SK-N-SH (cell line): ENCODE results near the gene PORCN. TPM values are rescaled to one million over a fixed set of nuclear protein-coding genes. Genes with fewer than 3 reads are reported as not detected.

Source experiments
- CTCF ChIA-PET: fragments of 300-600, 350-600 bp; formaldehyde crosslinking; extraction: SDS; loops from one replicate; lab custom pipeline; 2021; lab: Yijun Ruan, JAX
- POLR2A ChIA-PET: fragments of 350-600 bp; sonication (Branson Sonifier 250); formaldehyde crosslinking; extraction: SDS; loops from one replicate; lab custom pipeline; 2020; ENCODE audit warnings: antibody characterized with exemption, inconsistent platforms; lab: Yijun Ruan, JAX
- DNase-seq: peaks from one replicate; pipeline ENCODE4 v3.0.0; 2012
- H2AFZ ChIP-seq: fragments of 200-600 bp; sonication (generic); 2 replicates; pipeline ENCODE4 v1.8.1; 2016; ENCODE audit warnings: antibody characterized with exemption, mild to moderate bottlenecking, low read depth
- H3F3A ChIP-seq: fragments of 200-600 bp; sonication (generic); replicated peaks from 2 replicates; pipeline ENCODE3; 2016; ENCODE audit warnings: antibody characterized with exemption, mild to moderate bottlenecking; ENCODE audit not compliant: insufficient read depth
- H3K27ac ChIP-seq, 2 experiments: fragments of 200-500 bp in 1 of 2; fragments of 200-600 bp in 1 of 2; sonication (Bioruptor generic) in 1 of 2; sonication (generic), shearing (Covaris generic) in 1 of 2; 2 replicates each; pipeline versions ENCODE4 v1.5.1 to v1.6.1; 2014 to 2016; ENCODE audit warnings: low read depth in 2 of 2, inconsistent platforms in 1 of 2, low read length in 1 of 2, mild to moderate bottlenecking in 1 of 2, mixed read lengths in 1 of 2
- H3K27me3 ChIP-seq: fragments of 200-600 bp; sonication (generic), shearing (Covaris generic); 2 replicates; pipeline ENCODE4 v1.6.1; 2016; ENCODE audit warnings: mixed run types; ENCODE audit not compliant: insufficient read depth
- H3K36me3 ChIP-seq, 2 experiments: fragments of 200-500 bp in 1 of 2; fragments of 200-600 bp in 1 of 2; sonication (Bioruptor generic) in 1 of 2; sonication (generic) in 1 of 2; replicated peaks in 1 of 2; 2 replicates each; pipeline versions ENCODE3 to v1.5.1; 2014 to 2016; ENCODE audit warnings: low read length in 1 of 2, mild to moderate bottlenecking in 1 of 2; ENCODE audit not compliant: insufficient read depth in 2 of 2, control insufficient read depth in 1 of 2
- H3K4me1 ChIP-seq, 2 experiments: fragments of 200-500 bp in 1 of 2; fragments of 200-600 bp in 1 of 2; sonication (Bioruptor generic) in 1 of 2; sonication (generic), shearing (Covaris generic) in 1 of 2; 2 replicates each; pipeline versions ENCODE4 v1.5.1 to v1.6.1; 2014 to 2016; ENCODE audit warnings: low read depth in 1 of 2, low read length in 1 of 2, mixed run types in 1 of 2; ENCODE audit not compliant: insufficient read depth in 2 of 2, control insufficient read depth in 1 of 2
- H3K4me2 ChIP-seq: fragments of 200-600 bp; sonication (generic), shearing (Covaris generic); 2 replicates; pipeline ENCODE4 v1.6.1; 2017; ENCODE audit warnings: mixed run types
- H3K4me3 ChIP-seq, 2 experiments: fragments of 200-500 bp in 1 of 2; fragments of 200-600 bp in 1 of 2; sonication (Bioruptor generic) in 1 of 2; sonication (generic), shearing (Covaris generic) in 1 of 2; 2 replicates each; pipeline versions ENCODE4 v1.5.1 to v1.8.1; 2014 to 2016; ENCODE audit warnings: low read depth in 2 of 2, inconsistent platforms in 1 of 2, low read length in 1 of 2, mild to moderate bottlenecking in 1 of 2, mixed read lengths in 1 of 2, moderate library complexity in 1 of 2
- H3K79me2 ChIP-seq: fragments of 200-600 bp; sonication (generic); 2 replicates; pipeline ENCODE4 v1.8.1; 2017; ENCODE audit warnings: mild to moderate bottlenecking; ENCODE audit not compliant: insufficient read depth
- H3K9ac ChIP-seq: fragments of 200-600 bp; sonication (generic); 2 replicates; pipeline ENCODE4 v1.6.1; 2017; ENCODE audit warnings: mixed run types
- H3K9me2 ChIP-seq: fragments of 200-600 bp; sonication (generic); 2 replicates; pipeline ENCODE4 v1.6.1; 2017; ENCODE audit warnings: mixed run types
- H3K9me3 ChIP-seq: fragments of 200-600 bp; sonication (generic); 2 replicates; pipeline ENCODE4 v1.6.1; 2017; ENCODE audit warnings: mixed run types, mild to moderate bottlenecking, moderate library complexity
- H4K20me1 ChIP-seq: fragments of 200-600 bp; sonication (generic); 2 replicates; pipeline ENCODE4 v1.6.1; 2017; ENCODE audit warnings: mild to moderate bottlenecking, mixed run types; ENCODE audit not compliant: insufficient read depth
- CHD2 ChIP-seq: fragments of 150-350 bp; IDR thresholded peaks from 2 replicates; pipeline ENCODE4 v1.6.1; 2018; ENCODE audit warnings: low read length; ENCODE audit not compliant: partially characterized antibody
- ELF1 ChIP-seq: IDR thresholded peaks from 2 replicates; pipeline ENCODE4 v1.4.0; 2012
- EP300 ChIP-seq, 2 experiments: IDR thresholded peaks; 2 replicates each; pipeline versions ENCODE4 v1.4.0 to v1.6.1; 2012; ENCODE audit warnings: borderline replicate concordance in 1 of 2, low read depth in 1 of 2, low read length in 1 of 2
- EZH2phosphoT487 ChIP-seq: fragments of 200-600 bp; sonication (generic); IDR thresholded peaks from 2 replicates; pipeline ENCODE4 v1.6.1; 2017; ENCODE audit warnings: low read depth, mixed run types, mild to moderate bottlenecking, antibody characterized with exemption, moderate library complexity, borderline replicate concordance
- FOSL2 ChIP-seq: IDR thresholded peaks from 2 replicates; pipeline ENCODE4 v1.4.0; 2012; ENCODE audit warnings: low read depth, mild to moderate bottlenecking, moderate library complexity, borderline replicate concordance
- FOXJ3 ChIP-seq: sonication (generic); formaldehyde crosslinking; IDR thresholded peaks from 2 replicates; pipeline ENCODE4 v1.5.1; 2020; ENCODE audit warnings: mild to moderate bottlenecking, missing genetic modification reagents
- GABPA ChIP-seq: IDR thresholded peaks from 2 replicates; pipeline ENCODE4 v1.4.0; 2012; ENCODE audit warnings: low read depth, mild to moderate bottlenecking
- GATA2 ChIP-seq: sonication (generic); formaldehyde crosslinking; IDR thresholded peaks from 2 replicates; pipeline ENCODE4 v1.5.0; 2020; ENCODE audit warnings: mild to moderate bottlenecking, missing genetic modification reagents
- JUND ChIP-seq: IDR thresholded peaks from 2 replicates; pipeline ENCODE4 v1.4.0; 2012
- MEF2A ChIP-seq: IDR thresholded peaks from 2 replicates; pipeline ENCODE4 v1.4.0; 2012; ENCODE audit warnings: low read depth, borderline replicate concordance
- RCOR1 ChIP-seq: fragments of 150-350 bp; IDR thresholded peaks from 2 replicates; pipeline ENCODE4 v1.6.1; 2017; ENCODE audit warnings: antibody characterized with exemption, low read length
- RFX5 ChIP-seq: IDR thresholded peaks from 2 replicates; pipeline ENCODE4 v1.6.1; 2012; ENCODE audit warnings: mild to moderate bottlenecking, improper control_type of control experiment, low read length
- RXRA ChIP-seq: IDR thresholded peaks from 2 replicates; pipeline ENCODE4 v1.4.0; 2012; ENCODE audit warnings: low read depth, mild to moderate bottlenecking, borderline replicate concordance
- SMC3 ChIP-seq: IDR thresholded peaks from 2 replicates; pipeline ENCODE4 v1.6.1; 2012; ENCODE audit warnings: low read depth, low read length, improper control_type of control experiment
- TAF1 ChIP-seq: IDR thresholded peaks from 2 replicates; pipeline ENCODE4 v1.6.1; 2012; ENCODE audit warnings: low read depth, mild to moderate bottlenecking, low read length, moderate library complexity, borderline replicate concordance
- TCF12 ChIP-seq: IDR thresholded peaks from 2 replicates; pipeline ENCODE4 v1.4.0; 2012
- USF2 ChIP-seq: fragments of 150-350 bp; IDR thresholded peaks from 2 replicates; pipeline ENCODE4 v1.6.1; 2017; ENCODE audit warnings: antibody characterized with exemption, low read length, low read depth, borderline replicate concordance
- WGBS: methylation state at CpG from one replicate; pipeline ENCODE4 v1.1.6; 2017; ENCODE audit warnings: low lambda C conversion rate; 5-methylcytosine and 5-hydroxymethylcytosine counted together
- polyA plus RNA-seq, 3 experiments: library from polyadenylated mRNA; depleted of rRNA; stranded (reverse); fragments of >200 nt; gene quantifications; 2 replicates each; pipeline ENCODE4 v1.2.3, GENCODE V29; 2012
- TF ChIP-seq, protein P1 (sequence below): fragments of 200-600 bp; sonication (generic); IDR thresholded peaks from 2 replicates; pipeline ENCODE4 v1.6.1; 2017; ENCODE audit warnings: antibody characterized with exemption, mild to moderate bottlenecking, moderate library complexity
- TF ChIP-seq, protein P2 (sequence below): IDR thresholded peaks from 2 replicates; pipeline ENCODE4 v1.4.0; 2012; ENCODE audit warnings: low read depth, borderline replicate concordance

The PORCN gene
- polyA plus RNA-seq, 1 of the 3 experiments (the other 2 are of a cell fraction): 11.0 TPM

- TF ChIP-seq, protein P1, sequence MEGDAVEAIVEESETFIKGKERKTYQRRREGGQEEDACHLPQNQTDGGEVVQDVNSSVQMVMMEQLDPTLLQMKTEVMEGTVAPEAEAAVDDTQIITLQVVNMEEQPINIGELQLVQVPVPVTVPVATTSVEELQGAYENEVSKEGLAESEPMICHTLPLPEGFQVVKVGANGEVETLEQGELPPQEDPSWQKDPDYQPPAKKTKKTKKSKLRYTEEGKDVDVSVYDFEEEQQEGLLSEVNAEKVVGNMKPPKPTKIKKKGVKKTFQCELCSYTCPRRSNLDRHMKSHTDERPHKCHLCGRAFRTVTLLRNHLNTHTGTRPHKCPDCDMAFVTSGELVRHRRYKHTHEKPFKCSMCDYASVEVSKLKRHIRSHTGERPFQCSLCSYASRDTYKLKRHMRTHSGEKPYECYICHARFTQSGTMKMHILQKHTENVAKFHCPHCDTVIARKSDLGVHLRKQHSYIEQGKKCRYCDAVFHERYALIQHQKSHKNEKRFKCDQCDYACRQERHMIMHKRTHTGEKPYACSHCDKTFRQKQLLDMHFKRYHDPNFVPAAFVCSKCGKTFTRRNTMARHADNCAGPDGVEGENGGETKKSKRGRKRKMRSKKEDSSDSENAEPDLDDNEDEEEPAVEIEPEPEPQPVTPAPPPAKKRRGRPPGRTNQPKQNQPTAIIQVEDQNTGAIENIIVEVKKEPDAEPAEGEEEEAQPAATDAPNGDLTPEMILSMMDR: no peak
- TF ChIP-seq, protein P2, sequence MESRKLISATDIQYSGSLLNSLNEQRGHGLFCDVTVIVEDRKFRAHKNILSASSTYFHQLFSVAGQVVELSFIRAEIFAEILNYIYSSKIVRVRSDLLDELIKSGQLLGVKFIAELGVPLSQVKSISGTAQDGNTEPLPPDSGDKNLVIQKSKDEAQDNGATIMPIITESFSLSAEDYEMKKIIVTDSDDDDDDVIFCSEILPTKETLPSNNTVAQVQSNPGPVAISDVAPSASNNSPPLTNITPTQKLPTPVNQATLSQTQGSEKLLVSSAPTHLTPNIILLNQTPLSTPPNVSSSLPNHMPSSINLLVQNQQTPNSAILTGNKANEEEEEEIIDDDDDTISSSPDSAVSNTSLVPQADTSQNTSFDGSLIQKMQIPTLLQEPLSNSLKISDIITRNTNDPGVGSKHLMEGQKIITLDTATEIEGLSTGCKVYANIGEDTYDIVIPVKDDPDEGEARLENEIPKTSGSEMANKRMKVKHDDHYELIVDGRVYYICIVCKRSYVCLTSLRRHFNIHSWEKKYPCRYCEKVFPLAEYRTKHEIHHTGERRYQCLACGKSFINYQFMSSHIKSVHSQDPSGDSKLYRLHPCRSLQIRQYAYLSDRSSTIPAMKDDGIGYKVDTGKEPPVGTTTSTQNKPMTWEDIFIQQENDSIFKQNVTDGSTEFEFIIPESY: no peak
- no peak for TF ChIP-seq FOXJ3 (CRISPR knock-in tag)
- TF ChIP-seq EZH2phosphoT487: no peak
- no peak for TF ChIP-seq RFX5
- H3K9ac ChIP-seq: no peak overlapping the region
- no peaks in the 10 kb centered on the region for H3K79me2 ChIP-seq
- no peaks in the 10 kb centered on the region for H3K36me3 ChIP-seq
- DNase-seq: no peak
- H3K27ac ChIP-seq: peak overlapping the region in 1 of 2 experiments; percentile 43; a peak in 2 of 4 replicates
- no peaks in the 10 kb centered on the region for H3K9me3 ChIP-seq
- H2AFZ ChIP-seq: no peak overlapping the region
- H3K4me3 ChIP-seq: no peak overlapping the region
- 40% methylated on average over 4 of the region's 4 CpGs for WGBS
- POLR2A ChIA-PET: no interaction called here
- H3K4me2 ChIP-seq: no peak overlapping the region
- CTCF ChIA-PET: no interaction called here
- no peaks in the 10 kb centered on the region for H3K27me3 ChIP-seq
- H3F3A ChIP-seq: no peaks in the 10 kb centered on the region
- H4K20me1 ChIP-seq: no peaks in the 10 kb centered on the region
- peaks cover 0 to 25% of the 10 kb centered on the region in 2 experiments; a peak in 1 of 4 replicates for H3K4me1 ChIP-seq
- no peaks in the 10 kb centered on the region for H3K9me2 ChIP-seq
These were observed 4.9 kb downstream of the PORCN start for GRCh38 chrX:48513670-48514069.

DNA sequence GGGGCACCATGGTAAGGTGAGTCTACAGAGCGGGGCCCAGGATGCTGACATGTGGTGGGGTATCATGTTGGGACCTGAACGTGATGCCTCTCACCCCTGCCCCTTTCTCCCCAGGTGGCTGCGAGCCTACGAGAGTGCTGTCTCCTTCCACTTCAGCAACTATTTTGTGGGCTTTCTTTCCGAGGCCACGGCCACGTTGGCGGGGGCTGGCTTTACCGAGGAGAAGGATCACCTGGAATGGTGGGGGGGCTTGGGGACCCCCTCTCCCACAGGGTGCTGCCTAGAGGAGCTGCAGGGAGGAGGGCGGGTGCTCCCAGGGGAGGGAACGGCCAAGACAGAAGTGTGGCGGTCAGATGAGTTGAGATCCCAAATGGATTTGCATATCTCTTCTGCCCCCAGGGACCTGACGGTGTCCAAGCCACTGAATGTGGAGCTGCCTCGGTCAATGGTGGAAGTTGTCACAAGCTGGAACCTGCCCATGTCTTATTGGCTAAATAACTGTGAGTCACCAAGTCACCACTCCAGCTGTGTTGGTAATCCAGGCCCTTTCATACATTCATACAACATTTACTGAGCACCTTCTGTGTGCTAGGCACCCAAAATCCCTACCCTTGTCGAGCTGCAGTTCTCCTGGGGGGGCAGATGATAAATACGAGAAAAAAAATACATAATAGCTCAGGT is 5.5 kb downstream of the PORCN start:
- POLR2A ChIA-PET: no interaction called here
- 44% methylated on average over 15 of the region's 16 CpGs for WGBS
- CTCF ChIA-PET: interaction anchor here (0.8 kb wide), 1 partner anchor 439 kb away, joined by 3 read pairs; no protein-coding TSS in a partner anchor

More for the DNA sequence above, 5.5 kb downstream of the PORCN start:
- no peaks in the 10 kb centered on the region for H3K9me2 ChIP-seq
- H3K4me1 ChIP-seq: peaks cover 0 to 25% of the 10 kb centered on the region in 2 experiments; a peak in 1 of 4 replicates
- no peaks in the 10 kb centered on the region for H3K9me3 ChIP-seq
- no peaks in the 10 kb centered on the region for H3K36me3 ChIP-seq
- no peak for DNase-seq
- peak overlapping the region in 1 of 2 experiments; percentile 43; a peak in 2 of 4 replicates for H3K27ac ChIP-seq
- no peaks in the 10 kb centered on the region for H3K27me3 ChIP-seq
- no peaks in the 10 kb centered on the region for H4K20me1 ChIP-seq
- no peaks in the 10 kb centered on the region for H3K79me2 ChIP-seq
- no peak overlapping the region for H2AFZ ChIP-seq
- no peak overlapping the region for H3K9ac ChIP-seq
- TF ChIP-seq GATA2 (CRISPR knock-in tag) (no peak), ELF1 (no peak), USF2 (no peak), JUND (no peak), TCF12 (no peak), GABPA (no peak), RXRA (no peak), RCOR1 (no peak), FOSL2 (no peak), CHD2 (no peak), TAF1 (no peak), MEF2A (no peak), EP300 (IDR thresholded peaks at IDR 0.05; ENCODE audit: borderline replicate concordance in 1 of 2, low read depth in 1 of 2, low read length in 1 of 2) (no peak), SMC3 (no peak)
- H3F3A ChIP-seq: no peaks in the 10 kb centered on the region
- no peak overlapping the region for H3K4me2 ChIP-seq
- H3K4me3 ChIP-seq: no peak overlapping the region
